Stimulated activated naive CD4-positive, alpha-beta T cell (primary cell): ENCODE data around the gene SMIM23.

Source experiments
- DNase-seq, 6 experiments: peaks; one replicate each; lab custom pipeline; 2025; lab: John Stamatoyannopoulos, UW

The SMIM23 gene

GRCh38 chr5:171816666-171817065 lies 31.0 kb downstream of the SMIM23 start:
- no peak for DNase-seq

GRCh38 chr5:171820561-171820960 lies 34.9 kb downstream of the SMIM23 start:
- no peak for DNase-seq

GRCh38 chr5:171821286-171821685 lies 35.7 kb downstream of the SMIM23 start:
- no peak for DNase-seq

GRCh38 chr5:171823269-171823668 lies 37.7 kb downstream of the SMIM23 start:
- no peak for DNase-seq

GRCh38 chr5:171825051-171825450 lies 39.4 kb downstream of the SMIM23 start:
- no peak for DNase-seq

- no peak for DNase-seq
Observed at GRCh38 chr5:171826132-171826531, 40.5 kb downstream of the SMIM23 start.

GRCh38 chr5:171827162-171827561 lies 41.5 kb downstream of the SMIM23 start:
- no peak for DNase-seq

- DNase-seq = no peak
Observed at GRCh38 chr5:171830686-171831085, 45.1 kb downstream of the SMIM23 start.

- DNase-seq = no peak
Observed at GRCh38 chr5:171832775-171833174, 47.2 kb downstream of the SMIM23 start.

- DNase-seq = no peak
Observed at GRCh38 chr5:171834461-171834860, 48.8 kb downstream of the SMIM23 start.

GRCh38 chr5:171835066-171835465 lies 49.4 kb downstream of the SMIM23 start:
- no peak for DNase-seq

- no peak for DNase-seq
Observed at GRCh38 chr5:171837522-171837921, 51.9 kb downstream of the SMIM23 start.

- DNase-seq = no peak
Observed at GRCh38 chr5:171838066-171838465, 52.4 kb downstream of the SMIM23 start.

GRCh38 chr5:171839112-171839511 lies 53.5 kb downstream of the SMIM23 start:
- DNase-seq = no peak

- DNase-seq = no peak
Observed at GRCh38 chr5:171840066-171840465, 54.4 kb downstream of the SMIM23 start.
